HCT116 (cell line): ENCODE results near the gene PSMB5. TPM values are rescaled to one million over a fixed set of nuclear protein-coding genes. Genes with fewer than 3 reads are reported as not detected.

Source experiments
- ATAC-seq: fragments of 200-7000 bp; cut with Tn5 transposase; 2 replicates; pipeline ENCODE4 v1.9.1; 2020; ENCODE audit warnings: mild to moderate bottlenecking, moderate library complexity
- BruUV-seq: library from RNA; stranded (reverse); fragments of 400-500 nt; replicated peaks from 2 replicates; lab custom pipeline; 2021; lab: Mats Ljungman, UMichigan
- CTCF ChIA-PET: fragments of 300-600 bp; sonication (Branson Sonifier 250); formaldehyde crosslinking; loops from one replicate; lab custom pipeline; 2021; ENCODE audit warnings: antibody characterized with exemption; lab: Charles Lee
- POLR2A ChIA-PET: fragments of 300-600, 350-600 bp; sonication (Branson Sonifier 250); formaldehyde crosslinking; loops from one replicate; lab custom pipeline; 2021; ENCODE audit warnings: antibody characterized with exemption; lab: Charles Lee
- RAD21 ChIA-PET, 2 experiments: fragments of 300-600 bp; sonication (Branson Sonifier 250); formaldehyde crosslinking; loops; one replicate each; lab custom pipeline; 2023; ENCODE audit warnings: low total read pairs in 2 of 2; ENCODE audit not compliant: uncharacterized antibody in 2 of 2, unreplicated experiment in 2 of 2, low non-redundant PET in 1 of 2; lab: Charles Lee
- DNase-seq: peaks from one replicate; pipeline ENCODE4 v3.0.0-alpha.2; 2010; ENCODE audit warnings: low read depth, low spot score
- H2AFZ ChIP-seq: fragments of 200-600 bp; shearing (Covaris generic), sonication (generic); 2 replicates; pipeline ENCODE4 v1.6.1; 2017; ENCODE audit warnings: low read depth, mixed run types, mixed read lengths, antibody characterized with exemption, low read length; ENCODE audit not compliant: poor library complexity, severe bottlenecking
- H3K27ac ChIP-seq: 2 replicates; pipeline ENCODE4 v1.5.1; 2012; ENCODE audit warnings: low read depth, low read length
- H3K27me3 ChIP-seq: fragments of 200-600 bp; sonication (generic); 2 replicates; pipeline ENCODE4 v1.6.1; 2016; ENCODE audit warnings: mixed run types, low read length, mixed read lengths; ENCODE audit not compliant: insufficient read depth
- H3K36me3 ChIP-seq, 2 experiments: fragments of 200-500 bp in 1 of 2; fragments of 200-600 bp in 1 of 2; sonication (Bioruptor generic) in 1 of 2; sonication (generic) in 1 of 2; 2 replicates each; pipeline versions ENCODE4 v1.5.1 to v1.6.1; 2014 to 2016; ENCODE audit warnings: low read length in 2 of 2, inconsistent platforms in 1 of 2, mixed read lengths in 1 of 2, mixed run types in 1 of 2; ENCODE audit not compliant: insufficient read depth in 2 of 2, control insufficient read depth in 1 of 2
- H3K4me1 ChIP-seq, 2 experiments: fragments of 200-600 bp in 1 of 2; sonication (generic) in 1 of 2; 2 replicates each; pipeline versions ENCODE4 v1.5.1 to v1.6.1; 2012 to 2017; ENCODE audit warnings: low read length in 2 of 2, inconsistent platforms in 1 of 2, mild to moderate bottlenecking in 1 of 2, mixed read lengths in 1 of 2, mixed run types in 1 of 2, moderate library complexity in 1 of 2; ENCODE audit not compliant: insufficient read depth in 2 of 2, control insufficient read depth in 1 of 2
- H3K4me2 ChIP-seq: fragments of 200-600 bp; sonication (generic); 2 replicates; pipeline ENCODE4 v1.6.1; 2017; ENCODE audit warnings: mixed run types, low read length, mixed read lengths
- H3K4me3 ChIP-seq, 2 experiments: fragments of 200-600 bp in 1 of 2; sonication (generic) in 1 of 2; replicated peaks in 1 of 2; 2 replicates each; pipeline ENCODE4 v1.5.1; 2011 to 2016; ENCODE audit warnings: low read length in 2 of 2, control low read depth in 1 of 2, low read depth in 1 of 2, mild to moderate bottlenecking in 1 of 2, mixed read lengths in 1 of 2, mixed run types in 1 of 2
- H3K79me2 ChIP-seq: fragments of 200-600 bp; sonication (generic); 2 replicates; pipeline ENCODE4 v1.6.1; 2017; ENCODE audit warnings: mild to moderate bottlenecking, mixed run types, low read length, moderate library complexity, mixed read lengths; ENCODE audit not compliant: insufficient read depth
- H3K9ac ChIP-seq: fragments of 200-600 bp; sonication (generic); 2 replicates; pipeline ENCODE4 v1.6.1; 2016; ENCODE audit warnings: low read length, mixed read lengths
- H3K9me2 ChIP-seq: fragments of 200-600 bp; sonication (generic), shearing (Covaris generic); 2 replicates; pipeline ENCODE4 v1.6.1; 2017; ENCODE audit warnings: mixed run types, mild to moderate bottlenecking, moderate library complexity; ENCODE audit not compliant: insufficient read depth
- H3K9me3 ChIP-seq, 2 experiments: fragments of 200-500 bp in 1 of 2; fragments of 200-600 bp in 1 of 2; sonication (Bioruptor generic) in 1 of 2; sonication (generic) in 1 of 2; 2 replicates each; pipeline ENCODE4 v1.6.1; 2014 to 2017; ENCODE audit warnings: low read length in 2 of 2, mixed read lengths in 2 of 2, inconsistent platforms in 1 of 2, low read depth in 1 of 2, mild to moderate bottlenecking in 1 of 2, mixed run types in 1 of 2, moderate library complexity in 1 of 2; ENCODE audit not compliant: control insufficient read depth in 1 of 2, insufficient read depth in 1 of 2
- H4K20me1 ChIP-seq: fragments of 200-600 bp; sonication (generic), shearing (Covaris generic); 2 replicates; pipeline ENCODE4 v1.6.1; 2017; ENCODE audit warnings: mixed run types, mild to moderate bottlenecking, moderate library complexity; ENCODE audit not compliant: insufficient read depth
- CBX3 ChIP-seq: IDR thresholded peaks from 2 replicates; pipeline ENCODE4 v1.6.1; 2012; ENCODE audit warnings: low read depth
- EGR1 ChIP-seq: IDR thresholded peaks from 2 replicates; pipeline ENCODE4 v1.6.1; 2012; ENCODE audit warnings: low read depth
- ELF1 ChIP-seq: IDR thresholded peaks from 2 replicates; pipeline ENCODE4 v1.6.1; 2012; ENCODE audit warnings: low read depth, borderline replicate concordance
- POLR2AphosphoS5 ChIP-seq: IDR thresholded peaks from 2 replicates; pipeline ENCODE4 v1.6.1; 2011; ENCODE audit warnings: mild to moderate bottlenecking, low read depth, low read length, moderate library complexity
- RAD21 ChIP-seq: IDR thresholded peaks from 2 replicates; pipeline ENCODE4 v1.6.1; 2012; ENCODE audit warnings: low read depth, mild to moderate bottlenecking
- SRF ChIP-seq: IDR thresholded peaks from 2 replicates; pipeline ENCODE4 v1.6.1; 2012; ENCODE audit warnings: low read depth
- YY1 ChIP-seq: IDR thresholded peaks from 2 replicates; pipeline ENCODE4 v1.6.1; 2011; ENCODE audit warnings: low read length, low read depth, moderate library complexity, mild to moderate bottlenecking; ENCODE audit not compliant: insufficient replicate concordance; ENCODE audit errors: extremely low read depth
- intact Hi-C: fragments of 100-400 bp; cut with micrococcal nuclease; formaldehyde crosslinking; loops from 2 replicates; pipeline ENCODE4 v1.10.0; 2022
- total RNA-seq: library from RNA; stranded (reverse); gene quantifications from one replicate; pipeline ENCODE4 v1.2.1, GENCODE V29; 2021; ENCODE audit not compliant: unreplicated experiment
- TF ChIP-seq, protein P1 (sequence below): IDR thresholded peaks from 2 replicates; pipeline ENCODE4 v1.6.1; 2012
- TF ChIP-seq, protein P2 (sequence below): IDR thresholded peaks from 2 replicates; pipeline ENCODE4 v1.6.1; 2012
- TF ChIP-seq, protein P3 (sequence below), 3 experiments: fragments of 200-600 bp in 1 of 3; sonication (generic) in 1 of 3; IDR thresholded peaks in 2 of 3; conservative IDR thresholded peaks in 1 of 3; 2 replicates each; pipeline ENCODE4 v1.5.1; 2012 to 2017; ENCODE audit warnings: low read depth in 2 of 3, low read length in 2 of 3, antibody characterized with exemption in 1 of 3, borderline replicate concordance in 1 of 3, control low read depth in 1 of 3, mild to moderate bottlenecking in 1 of 3, mixed read lengths in 1 of 3, mixed run types in 1 of 3, moderate library complexity in 1 of 3; ENCODE audit not compliant: insufficient read depth in 1 of 3

The PSMB5 gene
- total RNA-seq, 1 experiment from 2014 or later, result 212 TPM

DNA sequence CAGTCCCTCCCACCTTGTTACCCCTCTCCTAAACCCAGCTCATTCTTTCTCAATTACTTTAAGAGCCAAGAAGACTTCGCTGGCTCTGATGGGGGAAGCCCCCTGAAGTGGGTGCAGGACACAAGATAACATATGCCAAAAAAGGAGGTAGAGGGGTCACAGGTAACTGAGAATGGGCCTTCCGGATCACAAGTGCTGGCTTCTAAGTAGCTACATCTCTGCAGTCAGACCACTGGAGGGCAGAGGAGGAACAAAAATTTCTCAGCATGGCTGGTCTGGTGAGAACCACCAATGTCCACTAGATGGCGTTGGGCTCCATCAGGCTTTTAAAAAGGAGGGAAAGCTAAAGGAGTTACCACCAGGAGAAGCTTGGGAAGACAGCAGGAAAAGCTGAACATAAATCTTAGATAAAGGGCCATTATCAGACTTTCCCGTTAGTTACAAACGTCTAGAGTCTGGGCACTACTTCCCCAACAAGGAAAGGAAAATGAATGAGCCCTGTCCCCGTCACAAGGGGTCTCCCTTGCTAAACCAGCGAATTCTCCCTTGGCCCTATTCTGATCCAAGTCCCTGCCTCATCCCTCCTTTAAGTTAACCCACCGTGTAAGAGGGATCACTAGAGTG is 34.2 kb upstream of the PSMB5 start:
- Histone ChIP-seq H3K9me3 (no peaks in the 10 kb centered on the region), H3K9ac (peak overlapping the region; percentile 31; the same call in 1 of the 2 replicates), H2AFZ (no peak overlapping the region), H3K27ac (peak overlapping the region; percentile 54), H3K4me1 (peaks cover 29 to 36% of the 10 kb centered on the region in 2 experiments), H3K4me2 (peak overlapping the region; percentile 43), H3K27me3 (no peaks in the 10 kb centered on the region), H3K79me2 (peaks cover 66% of the 10 kb centered on the region), H4K20me1 (no peaks in the 10 kb centered on the region), H3K36me3 (peaks cover 37 to 54% of the 10 kb centered on the region in 2 experiments), H3K9me2 (no peaks in the 10 kb centered on the region), H3K4me3 (no peak overlapping the region)
- DNase-seq (peak; percentile 88), ATAC-seq (peak; percentile 76)
- BruUV-seq, result TSS peak; percentile 4
- POLR2A ChIA-PET, result interaction anchor here (0.8 to 1.9 kb wide), 7 partner anchors 10 to 238 kb away, joined by 3 to 19 read pairs (median 5); partner anchors contain the start of genes ACIN1, BCL2L2 and C14orf119
- intact Hi-C loops, result loop anchor here (1.0 to 2.0 kb wide), 2 partner anchors 26 to 40 kb away; partner anchors contain the start of genes ACIN1 and C14orf119
- RAD21 ChIA-PET, result interaction anchor here (0.6 to 1.2 kb wide), 11 partner anchors 11 to 86 kb away, joined by 3 to 5 read pairs (median 3); partner anchors contain the start of genes ACIN1 (in 2 of the 2), C14orf119 (in 1 of the 2) and CDH24 (in 1 of the 2)
- TF ChIP-seq YY1 (peak; percentile 20), SRF (no peak), EGR1 (no peak), CBX3 (no peak), POLR2AphosphoS5 (0 out of 2 replicates have a peak, but pooled peaks have one; percentile 17), RAD21 (peak; percentile 80), ELF1 (no peak)
- TF ChIP-seq, protein P1, sequence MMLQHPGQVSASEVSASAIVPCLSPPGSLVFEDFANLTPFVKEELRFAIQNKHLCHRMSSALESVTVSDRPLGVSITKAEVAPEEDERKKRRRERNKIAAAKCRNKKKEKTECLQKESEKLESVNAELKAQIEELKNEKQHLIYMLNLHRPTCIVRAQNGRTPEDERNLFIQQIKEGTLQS, result no peak
- TF ChIP-seq, protein P2, sequence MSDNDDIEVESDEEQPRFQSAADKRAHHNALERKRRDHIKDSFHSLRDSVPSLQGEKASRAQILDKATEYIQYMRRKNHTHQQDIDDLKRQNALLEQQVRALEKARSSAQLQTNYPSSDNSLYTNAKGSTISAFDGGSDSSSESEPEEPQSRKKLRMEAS, result 0 out of 2 replicates have a peak, but pooled peaks have one; percentile 37
- TF ChIP-seq, protein P3, sequence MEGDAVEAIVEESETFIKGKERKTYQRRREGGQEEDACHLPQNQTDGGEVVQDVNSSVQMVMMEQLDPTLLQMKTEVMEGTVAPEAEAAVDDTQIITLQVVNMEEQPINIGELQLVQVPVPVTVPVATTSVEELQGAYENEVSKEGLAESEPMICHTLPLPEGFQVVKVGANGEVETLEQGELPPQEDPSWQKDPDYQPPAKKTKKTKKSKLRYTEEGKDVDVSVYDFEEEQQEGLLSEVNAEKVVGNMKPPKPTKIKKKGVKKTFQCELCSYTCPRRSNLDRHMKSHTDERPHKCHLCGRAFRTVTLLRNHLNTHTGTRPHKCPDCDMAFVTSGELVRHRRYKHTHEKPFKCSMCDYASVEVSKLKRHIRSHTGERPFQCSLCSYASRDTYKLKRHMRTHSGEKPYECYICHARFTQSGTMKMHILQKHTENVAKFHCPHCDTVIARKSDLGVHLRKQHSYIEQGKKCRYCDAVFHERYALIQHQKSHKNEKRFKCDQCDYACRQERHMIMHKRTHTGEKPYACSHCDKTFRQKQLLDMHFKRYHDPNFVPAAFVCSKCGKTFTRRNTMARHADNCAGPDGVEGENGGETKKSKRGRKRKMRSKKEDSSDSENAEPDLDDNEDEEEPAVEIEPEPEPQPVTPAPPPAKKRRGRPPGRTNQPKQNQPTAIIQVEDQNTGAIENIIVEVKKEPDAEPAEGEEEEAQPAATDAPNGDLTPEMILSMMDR (IDR thresholded peaks at IDR 0.05 in 2 of 3, conservative IDR thresholded peaks at IDR 0.05 in 1 of 3; ENCODE audit: borderline replicate concordance in 1 of 3, insufficient read depth in 1 of 3, low read depth in 2 of 3, low read length in 2 of 3), result peak; percentile 99 to 100 (median 99)
- CTCF ChIA-PET, result interaction anchor here (0.5 to 1.8 kb wide), 49 partner anchors 9 to 512 kb away, joined by 3 to 64 read pairs (median 5); partner anchors contain the start of genes ACIN1, AJUBA, C14orf119 and CDH24
